HEK293 (cell line): Measurements from ENCODE around the gene HOXD9.

Experiments
- CTCF ChIA-PET: fragments of 350-600 bp; formaldehyde crosslinking; extraction: SDS; loops from one replicate; lab custom pipeline; 2021; ENCODE audit warnings: antibody characterized with exemption; lab: Yijun Ruan, JAX
- POLR2A ChIA-PET: fragments of 300-600 bp; formaldehyde crosslinking; extraction: SDS; loops from one replicate; lab custom pipeline; 2020; ENCODE audit warnings: antibody characterized with exemption, inconsistent platforms; lab: Yijun Ruan, JAX
- H3K27ac ChIP-seq: fragments of 200-500 bp; sonication (Bioruptor generic); 2 replicates; pipeline ENCODE4 v1.5.1; 2014; ENCODE audit warnings: low read depth, low read length, control low read depth, inconsistent platforms; ENCODE audit errors: extremely low read depth
- H3K36me3 ChIP-seq, 2 experiments: fragments of 200-500 bp in 1 of 2; sonication (Bioruptor generic) in 1 of 2; 1 replicate in 1 of 2; 2 replicates in 1 of 2; pipeline ENCODE4 v1.5.1; 2014 to 2017; ENCODE audit warnings: inconsistent platforms in 2 of 2, low read length in 2 of 2; ENCODE audit not compliant: control insufficient read depth in 2 of 2, insufficient read depth in 1 of 2
- H3K4me1 ChIP-seq: fragments of 200-500 bp; sonication (Bioruptor generic); 2 replicates; pipeline ENCODE4 v1.5.1; 2014; ENCODE audit warnings: mild to moderate bottlenecking, low read length, inconsistent platforms; ENCODE audit not compliant: control insufficient read depth, insufficient read depth
- H3K4me3 ChIP-seq: 2 replicates; pipeline ENCODE4 v1.5.1; 2011; ENCODE audit warnings: low read depth, mild to moderate bottlenecking, control low read depth, low read length, moderate library complexity
- H3K9me3 ChIP-seq: fragments of 200-500 bp; sonication (Bioruptor generic); 2 replicates; pipeline ENCODE4 v1.5.1; 2014; ENCODE audit warnings: low read depth, low read length, inconsistent platforms; ENCODE audit not compliant: control insufficient read depth, insufficient read depth
- FEZF1 ChIP-seq: fragments of 450-650 bp; formaldehyde crosslinking; IDR thresholded peaks from 2 replicates; pipeline ENCODE4 v1.5.1; 2016; ENCODE audit warnings: missing biosample characterization, missing genetic modification characterization
- GFI1B ChIP-seq: fragments of 450-650 bp; formaldehyde crosslinking; IDR thresholded peaks from 2 replicates; pipeline ENCODE4 v1.5.1; 2016; ENCODE audit warnings: missing biosample characterization, missing genetic modification characterization
- GLIS2 ChIP-seq: fragments of 450-650 bp; formaldehyde crosslinking; IDR thresholded peaks from 2 replicates; pipeline ENCODE4 v1.5.1; 2016; ENCODE audit warnings: missing biosample characterization, missing genetic modification characterization
- HOXC10 ChIP-seq: sonication (generic); formaldehyde crosslinking; IDR thresholded peaks from 2 replicates; pipeline ENCODE4 v1.8.1; 2023; ENCODE audit warnings: mild to moderate bottlenecking, missing genetic modification reagents
- IKZF3 ChIP-seq: fragments of 450-650 bp; IDR thresholded peaks from 2 replicates; pipeline ENCODE4 v1.5.0; 2018; ENCODE audit warnings: missing biosample characterization, mild to moderate bottlenecking, missing genetic modification characterization, moderate library complexity
- MYNN ChIP-seq: fragments of 450-650 bp; formaldehyde crosslinking; IDR thresholded peaks from 2 replicates; pipeline ENCODE4 v1.5.1; 2016; ENCODE audit warnings: missing biosample characterization, missing genetic modification characterization, borderline replicate concordance
- PRDM1 ChIP-seq: fragments of 450-650 bp; formaldehyde crosslinking; IDR thresholded peaks from 2 replicates; pipeline ENCODE4; 2016; ENCODE audit warnings: missing biosample characterization, missing genetic modification characterization
- PRDM2 ChIP-seq: fragments of 450-650 bp; formaldehyde crosslinking; IDR thresholded peaks from 2 replicates; pipeline ENCODE4 v1.5.1; 2016; ENCODE audit warnings: missing biosample characterization, missing genetic modification characterization, borderline replicate concordance
- SCRT1 ChIP-seq: fragments of 450-650 bp; formaldehyde crosslinking; IDR thresholded peaks from 2 replicates; pipeline ENCODE4 v1.5.1; 2016; ENCODE audit warnings: missing biosample characterization, missing genetic modification characterization, borderline replicate concordance
- SP7 ChIP-seq: fragments of 450-650 bp; formaldehyde crosslinking; IDR thresholded peaks from 2 replicates; pipeline ENCODE4 v1.5.1; 2016; ENCODE audit warnings: missing biosample characterization, missing genetic modification characterization
- ZEB2 ChIP-seq: fragments of 450-650 bp; formaldehyde crosslinking; IDR thresholded peaks from 2 replicates; pipeline ENCODE4 v1.5.1; 2016; ENCODE audit warnings: missing biosample characterization, missing genetic modification characterization
- ZFP69B ChIP-seq: fragments of 450-650 bp; formaldehyde crosslinking; IDR thresholded peaks from 2 replicates; pipeline ENCODE4 v1.5.1; 2016; ENCODE audit warnings: missing biosample characterization, missing genetic modification characterization
- ZNF148 ChIP-seq: fragments of 450-650 bp; formaldehyde crosslinking; IDR thresholded peaks from 2 replicates; pipeline ENCODE4 v1.5.0; 2017; ENCODE audit warnings: missing biosample characterization, missing genetic modification characterization, borderline replicate concordance
- ZNF266 ChIP-seq: fragments of 450-650 bp; formaldehyde crosslinking; IDR thresholded peaks from 2 replicates; pipeline ENCODE4 v1.5.1; 2016; ENCODE audit warnings: missing biosample characterization, missing genetic modification characterization, low read depth
- ZNF354C ChIP-seq: fragments of 450-650 bp; formaldehyde crosslinking; IDR thresholded peaks from 2 replicates; pipeline ENCODE4 v1.5.1; 2016; ENCODE audit warnings: missing biosample characterization, missing genetic modification characterization, low read depth, borderline replicate concordance
- ZNF416 ChIP-seq: fragments of 450-650 bp; formaldehyde crosslinking; IDR thresholded peaks from 2 replicates; pipeline ENCODE4 v1.5.1; 2016; ENCODE audit warnings: missing biosample characterization, missing genetic modification characterization
- ZNF600 ChIP-seq: fragments of 450-650 bp; formaldehyde crosslinking; IDR thresholded peaks from 2 replicates; pipeline ENCODE4 v1.5.1; 2016; ENCODE audit warnings: missing biosample characterization, missing genetic modification characterization
- ZNF837 ChIP-seq: fragments of 450-650 bp; formaldehyde crosslinking; IDR thresholded peaks from 2 replicates; pipeline ENCODE4 v1.5.1; 2016; ENCODE audit warnings: missing biosample characterization, missing genetic modification characterization
- ZSCAN30 ChIP-seq: fragments of 450-650 bp; IDR thresholded peaks from 2 replicates; pipeline ENCODE4 v1.5.1; 2018; ENCODE audit warnings: missing biosample characterization, mild to moderate bottlenecking, missing genetic modification characterization, moderate library complexity
- ZXDB ChIP-seq: fragments of 450-650 bp; formaldehyde crosslinking; IDR thresholded peaks from 2 replicates; pipeline ENCODE4 v1.5.1; 2016; ENCODE audit warnings: missing biosample characterization, missing genetic modification characterization
- TF ChIP-seq, protein P1 (sequence below): fragments of 450-650 bp; formaldehyde crosslinking; IDR thresholded peaks from 2 replicates; pipeline ENCODE4 v1.5.1; 2016; ENCODE audit warnings: missing biosample characterization, missing genetic modification characterization

The HOXD9 gene

GRCh38 chr2:176082525-176082823, 40.0 kb upstream of the HOXD9 start (continued):
- TF ChIP-seq ZFP69B (tag by site-specific recombination) = no peak
- TF ChIP-seq ZNF354C (tag by site-specific recombination) = no peak
- TF ChIP-seq ZNF148 (tag by site-specific recombination) = no peak
- TF ChIP-seq, all 188 proteins: peak for 0

- Histone ChIP-seq H3K36me3 (no peaks in the 10 kb centered on the region), H3K9me3 (no peaks in the 10 kb centered on the region), H3K4me3 (no peak overlapping the region), H3K27ac (no peak overlapping the region), H3K4me1 (no peaks in the 10 kb centered on the region)
- TF ChIP-seq GLIS2 = no peak
- TF ChIP-seq, protein P1, sequence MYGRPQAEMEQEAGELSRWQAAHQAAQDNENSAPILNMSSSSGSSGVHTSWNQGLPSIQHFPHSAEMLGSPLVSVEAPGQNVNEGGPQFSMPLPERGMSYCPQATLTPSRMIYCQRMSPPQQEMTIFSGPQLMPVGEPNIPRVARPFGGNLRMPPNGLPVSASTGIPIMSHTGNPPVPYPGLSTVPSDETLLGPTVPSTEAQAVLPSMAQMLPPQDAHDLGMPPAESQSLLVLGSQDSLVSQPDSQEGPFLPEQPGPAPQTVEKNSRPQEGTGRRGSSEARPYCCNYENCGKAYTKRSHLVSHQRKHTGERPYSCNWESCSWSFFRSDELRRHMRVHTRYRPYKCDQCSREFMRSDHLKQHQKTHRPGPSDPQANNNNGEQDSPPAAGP (tag by site-specific recombination) = no peak
- TF ChIP-seq ZNF148 (tag by site-specific recombination) = no peak
- TF ChIP-seq ZNF266 (tag by site-specific recombination) = no peak
- no peak for TF ChIP-seq ZNF837 (tag by site-specific recombination)
- no peak for TF ChIP-seq ZEB2 (tag by site-specific recombination)
- no peak for TF ChIP-seq SP7
- TF ChIP-seq ZSCAN30 (tag by site-specific recombination) = no peak
- TF ChIP-seq SCRT1 (tag by site-specific recombination) = no peak
- TF ChIP-seq GFI1B (tag by site-specific recombination) = no peak
- no peak for TF ChIP-seq MYNN
- no peak for TF ChIP-seq PRDM1
- POLR2A ChIA-PET = no interaction called here
- CTCF ChIA-PET = interaction anchor here (0.7 to 2.7 kb wide), 4 partner anchors 14 to 1386 kb away, joined by 3 to 8 read pairs (median 4); no protein-coding TSS in a partner anchor
Observed at GRCh38 chr2:176082824-176083751, 39.4 kb upstream of the HOXD9 start.

DNA sequence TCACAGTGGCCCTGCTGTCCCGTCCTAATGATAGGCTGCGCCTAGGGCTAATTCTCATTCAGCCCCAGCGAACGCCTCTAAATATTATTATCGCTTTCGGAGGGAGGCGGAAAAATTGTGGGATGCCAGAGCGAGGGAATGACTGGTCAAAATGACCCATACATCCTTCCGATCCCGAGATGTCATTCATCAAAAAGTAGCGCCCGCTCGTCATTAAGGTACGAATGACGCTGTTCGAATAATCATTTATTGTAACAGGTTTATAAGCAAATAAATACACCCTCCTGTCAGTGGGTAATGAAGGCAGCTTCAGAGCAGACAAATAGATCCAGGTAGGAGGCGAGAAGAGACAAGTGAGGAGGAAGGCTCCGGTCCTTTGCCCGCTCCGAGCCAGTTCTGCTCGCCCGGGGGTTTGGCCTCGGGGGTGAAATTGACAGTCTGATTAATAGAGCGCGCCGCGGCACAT, 38.7 kb upstream of the HOXD9 start, which contains the start of gene EVX2:
Gene EVX2, minus strand, starts transcription at position 167 of the 466 bp plus-strand sequence. CDS start 186 bp downstream, outside the sequence.
- Histone ChIP-seq H3K9me3 (no peaks in the 10 kb centered on the region), H3K4me3 (no peak within 1 kb of the TSS), H3K36me3 (no peaks in the 10 kb centered on the region), H3K4me1 (no peaks in the 10 kb centered on the region), H3K27ac (no peak within 1 kb of the TSS)
- CTCF ChIA-PET = interaction anchor here (0.7 to 5.6 kb wide), 3 partner anchors 13 to 393 kb away, joined by 3 to 33 read pairs (median 8); no protein-coding TSS in a partner anchor
- POLR2A ChIA-PET = no interaction called here
- no peak for TF ChIP-seq ZSCAN30 (tag by site-specific recombination)
- no peak for TF ChIP-seq ZXDB (tag by site-specific recombination)
- TF ChIP-seq ZNF416 (tag by site-specific recombination) = no peak
- TF ChIP-seq HOXC10 (CRISPR knock-in tag) = no peak
- TF ChIP-seq IKZF3 = no peak
- no peak for TF ChIP-seq PRDM2
- TF ChIP-seq ZNF600 (tag by site-specific recombination) = no peak
- TF ChIP-seq FEZF1 (tag by site-specific recombination) = no peak
